Suprapubic skin (tissue), 4 donors: ENCODE measurements around the gene NUMA1.

Source experiments
- EP300 ChIP-seq: sonication (generic); formaldehyde crosslinking; IDR thresholded peaks from one replicate; pipeline ENCODE4 v1.6.1; 2017; ENCODE audit warnings: antibody characterized with exemption
- POLR2A ChIP-seq, 2 donors: fragments of 450-650 bp; IDR thresholded peaks; one replicate each; pipeline ENCODE4 v1.6.1; 2017; ENCODE audit warnings: antibody characterized with exemption in 2 of 2, mild to moderate bottlenecking in 2 of 2, moderate library complexity in 2 of 2
- POLR2AphosphoS5 ChIP-seq, 3 donors: sonication (generic); formaldehyde crosslinking; IDR thresholded peaks; one replicate each; pipeline ENCODE4 v1.6.1; 2017; ENCODE audit warnings: antibody characterized with exemption in 3 of 3
- TF ChIP-seq, protein P1 (sequence below), 2 donors: fragments of 200-600 bp in 1 of 2; fragments of 450-650 bp in 1 of 2; sonication (generic) in 1 of 2; IDR thresholded peaks; one replicate each; pipeline ENCODE4 v1.5.1; 2016 to 2019; ENCODE audit warnings: antibody characterized with exemption in 2 of 2, mild to moderate bottlenecking in 1 of 2, moderate library complexity in 1 of 2

DNA sequence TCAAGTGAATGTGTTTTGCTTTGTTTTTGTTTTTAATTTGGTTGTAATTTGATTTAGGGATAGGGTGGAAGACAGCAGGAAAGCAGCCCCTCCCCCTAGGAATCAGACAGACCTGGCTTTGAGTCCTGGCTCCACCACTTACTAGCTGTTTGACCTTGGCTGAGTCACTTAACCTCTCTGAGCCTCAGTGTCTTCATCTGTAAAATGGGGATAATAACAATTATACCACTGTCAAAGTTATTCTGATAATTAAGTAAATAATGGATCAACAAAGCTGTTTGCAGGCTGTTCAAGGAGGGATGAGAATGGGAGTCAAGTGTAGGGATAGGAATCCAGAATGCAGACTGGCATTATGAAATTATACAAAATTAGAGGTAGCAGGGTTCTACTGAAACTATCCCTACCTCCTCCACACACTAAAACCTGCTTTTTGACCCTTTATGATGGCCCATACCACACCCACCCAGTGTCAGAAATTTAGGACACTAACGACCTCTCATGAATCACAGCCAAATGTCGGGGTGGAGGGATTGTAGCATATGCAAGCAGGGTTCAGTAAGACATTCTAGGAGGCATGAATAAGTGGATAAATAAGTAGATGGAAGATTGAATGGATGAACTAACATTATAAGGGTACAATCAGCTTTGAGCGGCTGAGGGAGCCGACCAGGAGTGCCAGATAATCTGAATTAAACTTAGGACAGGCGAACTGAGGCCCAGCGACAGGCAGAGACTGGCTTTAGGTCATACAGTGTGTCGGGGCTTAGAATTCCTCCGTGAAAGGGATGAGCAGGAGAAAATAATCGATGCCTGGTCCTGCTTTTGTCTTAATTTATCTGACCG, 31.2 kb upstream of the NUMA1 start:
- TF ChIP-seq, protein P1, sequence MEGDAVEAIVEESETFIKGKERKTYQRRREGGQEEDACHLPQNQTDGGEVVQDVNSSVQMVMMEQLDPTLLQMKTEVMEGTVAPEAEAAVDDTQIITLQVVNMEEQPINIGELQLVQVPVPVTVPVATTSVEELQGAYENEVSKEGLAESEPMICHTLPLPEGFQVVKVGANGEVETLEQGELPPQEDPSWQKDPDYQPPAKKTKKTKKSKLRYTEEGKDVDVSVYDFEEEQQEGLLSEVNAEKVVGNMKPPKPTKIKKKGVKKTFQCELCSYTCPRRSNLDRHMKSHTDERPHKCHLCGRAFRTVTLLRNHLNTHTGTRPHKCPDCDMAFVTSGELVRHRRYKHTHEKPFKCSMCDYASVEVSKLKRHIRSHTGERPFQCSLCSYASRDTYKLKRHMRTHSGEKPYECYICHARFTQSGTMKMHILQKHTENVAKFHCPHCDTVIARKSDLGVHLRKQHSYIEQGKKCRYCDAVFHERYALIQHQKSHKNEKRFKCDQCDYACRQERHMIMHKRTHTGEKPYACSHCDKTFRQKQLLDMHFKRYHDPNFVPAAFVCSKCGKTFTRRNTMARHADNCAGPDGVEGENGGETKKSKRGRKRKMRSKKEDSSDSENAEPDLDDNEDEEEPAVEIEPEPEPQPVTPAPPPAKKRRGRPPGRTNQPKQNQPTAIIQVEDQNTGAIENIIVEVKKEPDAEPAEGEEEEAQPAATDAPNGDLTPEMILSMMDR (IDR thresholded peaks at IDR 0.05), result no peak
- TF ChIP-seq POLR2AphosphoS5 (IDR thresholded peaks at IDR 0.05), result no peak
- no peak for TF ChIP-seq EP300
- TF ChIP-seq POLR2A (IDR thresholded peaks at IDR 0.05), result no peak
